Heart left ventricle (tissue), 13 donors: ENCODE measurements around the gene ZBTB42.
"Not testable (repeated sequence)": the region's sequence is repeated elsewhere in the genome, so short reads cannot be mapped to it uniquely, and the experiment has no call there.

Experiments
- POLR2A ChIP-seq, 2 donors: fragments of 450-650 bp; IDR thresholded peaks; one replicate each; pipeline ENCODE4 v1.6.1; 2017; ENCODE audit warnings: antibody characterized with exemption in 2 of 2, mild to moderate bottlenecking in 2 of 2, moderate library complexity in 2 of 2
- TF ChIP-seq, protein P1 (sequence below), 12 donors: fragments of 200-600 bp; sonication (generic) in 4 of 12; IDR thresholded peaks; one replicate each; pipeline versions ENCODE4 v1.5.0 to v1.8.0; 2018 to 2022; ENCODE audit warnings: antibody characterized with exemption in 12 of 12, mild to moderate bottlenecking in 5 of 12
- donor health status: ischemic (EF 13 %, LVEDD 7.1; RV severe dilation, severe dysfunction).
- donor health status: DM: no; HTN: yes; CAD: no.
- donor health status: DM: no; HTN: no; CAD: no.
- donor health status: ischemic (EF 25% LVEDD 6.9; RV normal size, moderate dysfunction).
- donor health status: ischemic (EF 25% LVEDD 5.7; RV mildly dilated, moderate dysfunction).
- donor health status: ischemic (EF 35%, LVEDD 5.7; RV mildly dilated, moderate dysfunction).
- donor health status: nonischemic (EF 11% LVEDD 7.7; RV severe dilation, severe dysfunction).
- donor health status: DM: yes; HTN: yes; CAD: no.
- donor health status: PGD.
- donor health status: ischemic (EF 29% LVEDD 5.4; RV normal size, mild dysfunction).
- donor health status: nonischemic (EF 23%, LVEDD 6.1; RV moderate dilation, normal function).

DNA sequence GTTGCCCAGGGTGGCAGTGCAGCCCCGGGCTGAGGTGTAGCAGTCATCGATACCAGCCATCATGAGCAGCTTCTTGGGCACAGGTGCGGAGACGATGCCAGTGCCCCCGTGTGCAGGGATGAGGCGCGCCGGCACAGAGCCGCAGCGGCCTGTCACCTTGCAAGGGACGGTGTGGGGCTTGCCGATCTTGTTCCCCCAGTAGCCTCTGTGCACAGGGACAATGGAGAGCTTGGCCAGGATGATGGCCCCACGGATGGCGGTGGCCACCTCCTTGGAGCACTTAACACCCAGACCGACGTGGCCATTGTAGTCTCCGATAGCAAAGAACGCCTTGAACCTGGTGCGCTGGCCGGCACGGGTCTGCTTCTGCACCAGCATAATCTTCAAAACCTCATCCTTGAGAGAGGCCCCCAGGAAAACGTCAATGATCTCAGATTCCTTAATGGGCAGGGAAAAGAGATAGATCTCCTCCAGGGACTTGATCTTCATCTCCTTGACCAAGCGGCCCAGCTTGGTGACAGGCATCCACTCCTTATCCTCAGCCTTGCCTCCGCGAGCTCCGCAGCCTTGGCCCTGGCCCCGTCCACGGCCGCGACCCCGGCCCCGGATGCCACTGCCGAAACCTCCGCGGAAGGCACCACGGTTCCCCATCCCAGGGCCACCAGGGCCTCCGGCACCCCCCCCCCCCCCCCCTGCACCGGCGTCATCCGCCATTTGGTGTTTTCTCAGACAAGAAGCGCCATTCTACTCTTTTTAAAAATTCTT is 35.5 kb downstream of the ZBTB42 start:
- TF ChIP-seq, protein P1, sequence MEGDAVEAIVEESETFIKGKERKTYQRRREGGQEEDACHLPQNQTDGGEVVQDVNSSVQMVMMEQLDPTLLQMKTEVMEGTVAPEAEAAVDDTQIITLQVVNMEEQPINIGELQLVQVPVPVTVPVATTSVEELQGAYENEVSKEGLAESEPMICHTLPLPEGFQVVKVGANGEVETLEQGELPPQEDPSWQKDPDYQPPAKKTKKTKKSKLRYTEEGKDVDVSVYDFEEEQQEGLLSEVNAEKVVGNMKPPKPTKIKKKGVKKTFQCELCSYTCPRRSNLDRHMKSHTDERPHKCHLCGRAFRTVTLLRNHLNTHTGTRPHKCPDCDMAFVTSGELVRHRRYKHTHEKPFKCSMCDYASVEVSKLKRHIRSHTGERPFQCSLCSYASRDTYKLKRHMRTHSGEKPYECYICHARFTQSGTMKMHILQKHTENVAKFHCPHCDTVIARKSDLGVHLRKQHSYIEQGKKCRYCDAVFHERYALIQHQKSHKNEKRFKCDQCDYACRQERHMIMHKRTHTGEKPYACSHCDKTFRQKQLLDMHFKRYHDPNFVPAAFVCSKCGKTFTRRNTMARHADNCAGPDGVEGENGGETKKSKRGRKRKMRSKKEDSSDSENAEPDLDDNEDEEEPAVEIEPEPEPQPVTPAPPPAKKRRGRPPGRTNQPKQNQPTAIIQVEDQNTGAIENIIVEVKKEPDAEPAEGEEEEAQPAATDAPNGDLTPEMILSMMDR (IDR thresholded peaks at IDR 0.05), result not testable (repeated sequence)
- TF ChIP-seq POLR2A (IDR thresholded peaks at IDR 0.05), result not testable (repeated sequence)
